GM11168 (cell line): ENCODE data around the gene RRP8.

Experiments used
- in situ Hi-C: fragments of 300-500 bp; cut with MboI; formaldehyde crosslinking; loops from one replicate; pipeline ENCODE4 v1.12.0; 2022; ENCODE audit warnings: low sequenced_read_pairs; ENCODE audit not compliant: unreplicated experiment

RRP8 gene

GRCh38 chr11:6633422-6634408 lies 30.3 kb upstream of the RRP8 start:
- in situ Hi-C loops: no loop called here

GRCh38 chr11:6632116-6633073 lies 29.0 kb upstream of the RRP8 start:
- in situ Hi-C loops: no loop called here

- in situ Hi-C loops: no loop called here
These were observed 28.0 kb upstream of the RRP8 start for GRCh38 chr11:6631361-6631890.

- in situ Hi-C loops: no loop called here
These were observed 27.3 kb upstream of the RRP8 start for GRCh38 chr11:6630632-6631291.

- in situ Hi-C loops: no loop called here
These were observed 26.6 kb upstream of the RRP8 start for GRCh38 chr11:6629892-6630631.

DNA sequence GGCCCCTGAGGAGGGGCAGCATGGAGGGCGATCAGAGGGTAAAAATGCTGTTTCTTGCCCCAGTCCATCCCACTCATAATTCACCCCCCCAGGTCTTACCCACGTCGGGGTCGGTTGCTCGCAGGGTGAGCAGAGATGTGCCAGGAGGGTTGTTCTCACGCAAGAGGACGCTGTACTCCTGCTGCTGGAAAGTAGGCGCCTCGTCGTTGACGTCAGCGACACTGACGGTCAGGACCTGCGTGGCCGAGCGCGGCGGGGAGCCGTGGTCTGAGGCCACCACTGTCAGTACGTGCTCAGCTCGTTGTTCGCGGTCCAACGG lies 26.1 kb upstream of the RRP8 start:
- in situ Hi-C loops: no loop called here

DNA sequence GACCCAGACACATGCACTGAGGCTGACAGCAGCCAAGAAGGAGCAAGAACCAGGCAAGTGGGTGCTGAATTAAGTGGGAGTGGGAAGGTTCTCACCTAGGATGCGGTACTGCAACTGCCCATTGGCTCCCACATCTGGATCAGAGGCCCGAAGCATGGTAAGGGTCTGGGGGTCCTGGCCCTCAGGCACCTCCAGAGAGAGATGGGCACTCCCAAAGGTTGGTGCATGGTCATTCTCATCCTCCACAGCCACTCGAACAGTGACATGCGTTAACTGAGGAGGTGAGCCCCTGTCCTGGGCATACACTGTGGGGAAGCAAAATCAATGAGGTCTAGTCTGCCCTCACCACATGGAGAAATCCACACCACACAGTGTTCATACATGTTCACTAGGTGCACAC lies 25.1 kb upstream of the RRP8 start:
- in situ Hi-C loops: no loop called here

- in situ Hi-C loops: no loop called here
These were observed 24.4 kb upstream of the RRP8 start for GRCh38 chr11:6627762-6628241.

- in situ Hi-C loops: no loop called here
These were observed 23.8 kb upstream of the RRP8 start for GRCh38 chr11:6626971-6627761.

GRCh38 chr11:6625832-6626420 lies 22.5 kb upstream of the RRP8 start:
- in situ Hi-C loops: no loop called here

DNA sequence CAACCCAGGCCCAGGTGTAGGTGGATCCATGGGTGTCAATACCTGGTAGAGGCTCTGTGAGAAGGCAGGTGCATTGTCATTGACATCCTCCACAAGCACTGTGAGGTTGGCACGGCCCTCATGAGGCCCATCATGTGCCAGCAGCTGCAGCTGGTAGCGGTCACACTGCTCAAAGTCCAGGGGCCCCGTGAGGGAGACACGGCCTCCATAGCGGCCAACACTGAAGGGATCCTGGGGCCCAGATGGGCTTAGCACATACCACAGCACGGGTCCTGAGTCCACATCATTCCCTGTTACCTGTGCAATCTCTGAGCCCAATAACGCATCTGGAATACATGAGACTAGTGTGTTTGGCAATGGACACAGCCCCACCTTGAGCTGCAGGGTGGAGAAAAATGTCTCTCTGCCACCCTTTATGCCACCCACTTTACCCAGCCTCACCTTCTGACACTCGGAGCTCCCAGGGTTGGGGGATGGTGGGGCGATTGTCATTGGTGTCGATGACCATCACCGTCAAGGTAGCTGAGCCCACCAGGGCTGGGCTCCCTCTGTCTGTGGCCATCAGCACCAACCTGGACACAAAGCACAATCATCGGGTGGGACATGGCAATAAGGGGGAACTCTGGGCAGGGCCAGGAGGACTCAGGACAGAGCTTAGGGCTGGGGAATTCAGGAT lies 21.9 kb upstream of the RRP8 start:
- in situ Hi-C loops: no loop called here

- in situ Hi-C loops: no loop called here
These were observed 20.3 kb upstream of the RRP8 start for GRCh38 chr11:6623391-6624363.

DNA sequence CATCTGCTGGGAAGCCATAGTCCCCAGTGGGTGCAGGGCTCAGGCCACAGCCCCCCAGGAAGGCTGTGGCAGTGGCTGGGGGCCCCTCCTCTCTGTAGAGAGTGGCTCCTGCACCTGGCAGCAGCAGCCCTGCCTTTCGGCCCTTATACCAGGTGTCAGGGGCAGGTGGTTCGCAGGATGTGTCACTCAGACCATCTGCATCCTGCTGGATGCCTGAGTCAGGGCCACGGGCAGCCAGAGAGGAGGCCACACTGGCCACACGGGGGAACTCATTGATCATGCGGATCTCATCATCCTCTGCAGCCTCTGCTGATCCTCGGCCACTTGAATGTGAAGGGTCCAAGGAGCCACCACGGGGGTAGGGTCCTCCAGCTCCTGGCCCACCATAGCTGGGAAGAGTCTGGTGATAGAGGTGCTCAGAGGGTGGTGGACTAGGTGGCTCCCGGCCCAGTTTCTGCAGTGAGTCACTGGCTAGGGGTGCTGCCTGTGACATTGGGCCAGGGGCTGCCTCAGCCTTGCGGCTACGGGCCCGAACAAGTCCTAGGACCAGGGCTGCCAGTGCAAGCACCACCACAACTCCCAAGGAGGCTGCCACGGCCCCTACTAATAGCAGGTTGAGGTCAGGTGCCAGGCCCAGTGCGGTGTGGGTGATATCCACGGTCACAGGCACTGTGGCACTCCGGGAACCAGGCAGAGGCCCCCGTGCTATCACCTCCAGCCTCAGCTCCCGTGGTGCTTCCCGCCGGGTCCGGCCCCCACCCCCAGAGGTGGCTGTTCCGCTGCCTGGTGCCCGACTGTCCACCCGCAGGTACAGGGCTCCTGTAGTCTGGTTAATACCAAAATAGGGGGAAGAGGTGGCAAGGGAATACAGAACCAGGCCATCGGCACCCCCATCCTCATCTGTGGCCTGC lies 19.1 kb upstream of the RRP8 start:
- in situ Hi-C loops: no loop called here

- in situ Hi-C loops: no loop called here
These were observed 18.3 kb upstream of the RRP8 start for GRCh38 chr11:6621711-6622211.

GRCh38 chr11:6620636-6621035 lies 17.2 kb upstream of the RRP8 start:
- in situ Hi-C loops: no loop called here
